ENCODE results near the gene MRLN.
"Not testable (repeated sequence)": the region's sequence is repeated elsewhere in the genome, so short reads cannot be mapped to it uniquely, and the experiment has no call there.

- not testable (repeated sequence) for TF ChIP-seq POLR2A (IDR thresholded peaks at IDR 0.05; ENCODE audit: low read depth, low read length); CHD1 (IDR thresholded peaks at IDR 0.05; ENCODE audit: low read depth, low read length); CTCF (conservative IDR thresholded peaks at IDR 0.05; ENCODE audit: low read depth, low read length); RAD21 (IDR thresholded peaks at IDR 0.05; ENCODE audit: low read length); SMC3 (IDR thresholded peaks at IDR 0.05; ENCODE audit: low read depth, low read length)
- TF ChIP-seq, protein P1, sequence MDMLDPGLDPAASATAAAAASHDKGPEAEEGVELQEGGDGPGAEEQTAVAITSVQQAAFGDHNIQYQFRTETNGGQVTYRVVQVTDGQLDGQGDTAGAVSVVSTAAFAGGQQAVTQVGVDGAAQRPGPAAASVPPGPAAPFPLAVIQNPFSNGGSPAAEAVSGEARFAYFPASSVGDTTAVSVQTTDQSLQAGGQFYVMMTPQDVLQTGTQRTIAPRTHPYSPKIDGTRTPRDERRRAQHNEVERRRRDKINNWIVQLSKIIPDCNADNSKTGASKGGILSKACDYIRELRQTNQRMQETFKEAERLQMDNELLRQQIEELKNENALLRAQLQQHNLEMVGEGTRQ (IDR thresholded peaks at IDR 0.05; ENCODE audit: low read depth, low read length) = not testable (repeated sequence)
Measured at GRCh38 chr10:59787032-59787431, 33.8 kb upstream of the MRLN start.
